Neural crest cell (in vitro differentiated cells): ENCODE data around the gene ATAD1. TPM values are rescaled to one million over a fixed set of nuclear protein-coding genes. Genes with fewer than 3 reads are reported as not detected.

ENCODE experiments used
- DNase-seq: peaks from one replicate; pipeline ENCODE4 v3.0.0; 2021; ENCODE audit warnings: low read depth, mixed read lengths, low spot score
- H3K27ac Mint-ChIP-seq: one replicate; pipeline ENCODE4 v1.8.0; 2021; ENCODE audit warnings: mild to moderate bottlenecking, mixed read lengths; ENCODE audit not compliant: unreplicated experiment
- H3K27me3 Mint-ChIP-seq: 2 replicates; pipeline ENCODE4 v1.8.0; 2021; ENCODE audit warnings: low read depth, mild to moderate bottlenecking, mixed read lengths
- H3K36me3 Mint-ChIP-seq: 2 replicates; pipeline ENCODE4 v1.8.0; 2021; ENCODE audit warnings: low read depth, mild to moderate bottlenecking, mixed read lengths
- H3K4me1 Mint-ChIP-seq: 2 replicates; pipeline ENCODE4 v1.8.0; 2021; ENCODE audit warnings: mixed read lengths
- H3K4me3 Mint-ChIP-seq: one replicate; pipeline ENCODE4 v1.8.0; 2021; ENCODE audit warnings: mild to moderate bottlenecking, mixed read lengths
- H3K9me3 Mint-ChIP-seq: 2 replicates; pipeline ENCODE4 v1.8.0; 2021; ENCODE audit warnings: mixed read lengths
- CTCF ChIP-seq: fragments of 200-600 bp; sonication (generic); conservative IDR thresholded peaks from 2 replicates; pipeline ENCODE4 v1.5.0; 2021; ENCODE audit warnings: antibody characterized with exemption, mild to moderate bottlenecking
- long read RNA-seq: library from polyadenylated mRNA; unstranded; transcript quantifications from one replicate; pipeline ENCODE4 v2.0.0, GENCODE V29; 2020
- total RNA-seq: library from RNA; stranded (reverse); gene quantifications from 2 replicates; pipeline ENCODE4 v1.2.1, GENCODE V29; 2021

Gene ATAD1, protein sequence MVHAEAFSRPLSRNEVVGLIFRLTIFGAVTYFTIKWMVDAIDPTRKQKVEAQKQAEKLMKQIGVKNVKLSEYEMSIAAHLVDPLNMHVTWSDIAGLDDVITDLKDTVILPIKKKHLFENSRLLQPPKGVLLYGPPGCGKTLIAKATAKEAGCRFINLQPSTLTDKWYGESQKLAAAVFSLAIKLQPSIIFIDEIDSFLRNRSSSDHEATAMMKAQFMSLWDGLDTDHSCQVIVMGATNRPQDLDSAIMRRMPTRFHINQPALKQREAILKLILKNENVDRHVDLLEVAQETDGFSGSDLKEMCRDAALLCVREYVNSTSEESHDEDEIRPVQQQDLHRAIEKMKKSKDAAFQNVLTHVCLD
- 43.6 and 47.5 TPM in 2 replicates for total RNA-seq
- long read RNA-seq, full-length matches to known transcripts = 67 of 221 reads
- long read RNA-seq, partial matches to known transcripts = 7 of 221 reads
- long read RNA-seq, other reads (novel, unspliced or antisense) = 147 of 221 reads

GRCh38 chr10:87817609-87818504 is at the start of gene ATAD1:
Gene ATAD1 (minus strand): TSS chr10:87818226. CDS start chr10:87814599, 3,627 bp downstream.
- Mint-ChIP-seq H3K27ac (peak within 1 kb of the TSS; percentile 99), H3K4me3 (peak within 1 kb of the TSS; percentile 100), H3K36me3 (peaks cover 3% of the 10 kb centered on the region), H3K4me1 (peaks cover 38% of the 10 kb centered on the region), H3K27me3 (no peaks in the 10 kb centered on the region), H3K9me3 (no peaks in the 10 kb centered on the region)
- peak; percentile 69 for DNase-seq
- TF ChIP-seq CTCF = peak; percentile 40

GRCh38 chr10:87867453-87867852 is 49.4 kb upstream of the ATAD1 start:
- Mint-ChIP-seq H3K4me3 (peak overlapping the region; percentile 99), H3K27ac (no peak overlapping the region), H3K36me3 (peaks cover 6% of the 10 kb centered on the region), H3K9me3 (no peaks in the 10 kb centered on the region), H3K4me1 (peaks cover 55% of the 10 kb centered on the region), H3K27me3 (peaks cover 3% of the 10 kb centered on the region)
- no peak for TF ChIP-seq CTCF
- no peak for DNase-seq

- H3K4me3 Mint-ChIP-seq = peak overlapping the region; percentile 99
- no peaks in the 10 kb centered on the region for H3K9me3 Mint-ChIP-seq
- TF ChIP-seq CTCF = no peak
- H3K27ac Mint-ChIP-seq = peak overlapping the region; percentile 16
- H3K36me3 Mint-ChIP-seq = peaks cover 6% of the 10 kb centered on the region
- H3K4me1 Mint-ChIP-seq = peaks cover 58% of the 10 kb centered on the region
- no peak for DNase-seq
- H3K27me3 Mint-ChIP-seq = peaks cover 5% of the 10 kb centered on the region
These were observed 48.5 kb upstream of the ATAD1 start for GRCh38 chr10:87866412-87866974.

GRCh38 chr10:87865241-87865881 is 47.3 kb upstream of the ATAD1 start:
- Mint-ChIP-seq H3K27me3 (peaks cover 7% of the 10 kb centered on the region), H3K4me1 (peaks cover 55% of the 10 kb centered on the region), H3K4me3 (peak overlapping the region; percentile 99), H3K27ac (no peak overlapping the region), H3K9me3 (no peaks in the 10 kb centered on the region), H3K36me3 (peaks cover 2% of the 10 kb centered on the region)
- TF ChIP-seq CTCF = no peak
- DNase-seq = no peak
